GM19455 (cell line): ENCODE measurements around the gene GOLGA5.
"Not testable (repeated sequence)": the region's sequence is repeated elsewhere in the genome, so short reads cannot be mapped to it uniquely, and the experiment has no call there.

Experiments used
- ATAC-seq: cut with Tn5 transposase; IDR thresholded peaks from one replicate; pipeline ENCODE4 v1.9.1; 2021; ENCODE audit not compliant: unreplicated experiment

GOLGA5 gene

GRCh38 chr14:92819680-92820535 lies 25.8 kb downstream of the GOLGA5 start:
- not testable (repeated sequence) for ATAC-seq

- not testable (repeated sequence) for ATAC-seq
Observed at GRCh38 chr14:92820536-92820840, 26.4 kb downstream of the GOLGA5 start.

GRCh38 chr14:92830902-92831301 lies 36.8 kb downstream of the GOLGA5 start:
- no peak for ATAC-seq

- no peak for ATAC-seq
Observed at GRCh38 chr14:92832137-92832700, 38.1 kb downstream of the GOLGA5 start.

- ATAC-seq = no peak
Observed at GRCh38 chr14:92841930-92842329, 47.8 kb downstream of the GOLGA5 start.

- ATAC-seq = no peak
Observed at GRCh38 chr14:92844204-92844603, 50.1 kb downstream of the GOLGA5 start.

- peak; percentile 65 for ATAC-seq
Observed at GRCh38 chr14:92846162-92846897, 52.2 kb downstream of the GOLGA5 start.

- no peak for ATAC-seq
Observed at GRCh38 chr14:92847278-92847677, 53.2 kb downstream of the GOLGA5 start.

- ATAC-seq = no peak
Observed at GRCh38 chr14:92847749-92848148, 53.6 kb downstream of the GOLGA5 start.

GRCh38 chr14:92848887-92849286 lies 54.8 kb downstream of the GOLGA5 start:
- ATAC-seq = no peak

GRCh38 chr14:92850492-92850891 lies 56.4 kb downstream of the GOLGA5 start:
- no peak for ATAC-seq

GRCh38 chr14:92853136-92853535 lies 59.0 kb downstream of the GOLGA5 start:
- not testable (repeated sequence) for ATAC-seq

GRCh38 chr14:92860049-92860840 lies 66.1 kb downstream of the GOLGA5 start:
- ATAC-seq = no peak

- ATAC-seq = no peak
Observed at GRCh38 chr14:92861856-92862745, 68.0 kb downstream of the GOLGA5 start.

- no peak for ATAC-seq
Observed at GRCh38 chr14:92863286-92864080, 69.4 kb downstream of the GOLGA5 start.

GRCh38 chr14:92865674-92866073 lies 71.6 kb downstream of the GOLGA5 start:
- ATAC-seq = no peak

GRCh38 chr14:92866181-92866752 lies 72.2 kb downstream of the GOLGA5 start:
- no peak for ATAC-seq

- no peak for ATAC-seq
Observed at GRCh38 chr14:92866901-92867865, 73.1 kb downstream of the GOLGA5 start.
